Esophagus muscularis mucosa (tissue), 4 donors: ENCODE data around the gene NT5DC3.
"Not testable (repeated sequence)": the region's sequence is repeated elsewhere in the genome, so short reads cannot be mapped to it uniquely, and the experiment has no call there.

Source experiments
- CTCF ChIP-seq, 3 experiments: fragments of 200-600 bp in 2 of 3; fragments of 450-650 bp in 1 of 3; sonication (generic) in 2 of 3; IDR thresholded peaks; one replicate each; pipeline ENCODE4 v1.5.1; 2017 to 2019; ENCODE audit warnings: antibody characterized with exemption in 3 of 3, mild to moderate bottlenecking in 2 of 3, moderate library complexity in 1 of 3
- EP300 ChIP-seq: sonication (generic); formaldehyde crosslinking; IDR thresholded peaks from one replicate; pipeline ENCODE4 v1.6.1; 2017; ENCODE audit warnings: antibody characterized with exemption
- POLR2A ChIP-seq: fragments of 450-650 bp; IDR thresholded peaks from one replicate; pipeline ENCODE4 v1.6.1; 2017; ENCODE audit warnings: antibody characterized with exemption, moderate library complexity, mild to moderate bottlenecking, low read depth
- POLR2AphosphoS5 ChIP-seq, 2 donors: sonication (generic); formaldehyde crosslinking; IDR thresholded peaks; one replicate each; pipeline ENCODE4 v1.6.1; 2017; ENCODE audit warnings: antibody characterized with exemption in 2 of 2

GRCh38 chr12:103809639-103810038, 31.4 kb downstream of the NT5DC3 start:
- TF ChIP-seq CTCF (IDR thresholded peaks at IDR 0.05); POLR2A; EP300; POLR2AphosphoS5 (IDR thresholded peaks at IDR 0.05): not testable (repeated sequence)
